CD14-positive monocyte (primary cell): Measurements from ENCODE around the gene FAM174B. TPM values are rescaled to one million over a fixed set of nuclear protein-coding genes. Genes with fewer than 3 reads are reported as not detected.

Experiments
- DNase-seq, 3 donors: peaks; one replicate each; pipeline ENCODE4 v3.0.0-alpha.2; 2011 to 2022
- H2AFZ ChIP-seq: 2 replicates; pipeline ENCODE4 v1.6.0; 2012; ENCODE audit warnings: mild to moderate bottlenecking, low read depth, low read length, inconsistent platforms; ENCODE audit not compliant: insufficient read depth, poor library complexity, severe bottlenecking
- H3K27ac ChIP-seq, 2 donors: 1 replicate in 1 of 2; 2 replicates in 1 of 2; pipeline ENCODE4 v1.5.1; 2012 to 2013; ENCODE audit warnings: low read length in 2 of 2, control low read depth in 1 of 2, inconsistent platforms in 1 of 2, low read depth in 1 of 2, mild to moderate bottlenecking in 1 of 2
- H3K27me3 ChIP-seq, 2 donors: one replicate each; pipeline versions ENCODE4 v1.6.0 to v1.6.1; 2011 to 2013; ENCODE audit warnings: low read length in 2 of 2; ENCODE audit not compliant: control insufficient read depth in 2 of 2, insufficient read depth in 2 of 2
- H3K36me3 ChIP-seq, 2 donors: replicated peaks in 1 of 2; 1 replicate in 1 of 2; 2 replicates in 1 of 2; pipeline versions ENCODE4 v1.5.1 to v1.6.1; 2012 to 2013; ENCODE audit warnings: low read length in 2 of 2, control low read depth in 1 of 2, inconsistent platforms in 1 of 2, mild to moderate bottlenecking in 1 of 2; ENCODE audit not compliant: insufficient read depth in 2 of 2, control insufficient read depth in 1 of 2
- H3K4me1 ChIP-seq, 2 donors: 1 replicate in 1 of 2; 2 replicates in 1 of 2; pipeline versions ENCODE4 v1.5.1 to v1.6.1; 2012 to 2013; ENCODE audit warnings: low read length in 2 of 2, control low read depth in 1 of 2, inconsistent platforms in 1 of 2, mild to moderate bottlenecking in 1 of 2, moderate library complexity in 1 of 2; ENCODE audit not compliant: insufficient read depth in 2 of 2, control insufficient read depth in 1 of 2
- H3K4me2 ChIP-seq: replicated peaks from 2 replicates; pipeline ENCODE3; 2012; ENCODE audit warnings: low read length, moderate library complexity, mild to moderate bottlenecking; ENCODE audit not compliant: poor library complexity, severe bottlenecking; ENCODE audit errors: extremely low read depth
- H3K4me3 ChIP-seq, 3 experiments: fragments of 200-600 bp in 1 of 3; sonication (generic) in 1 of 3; replicated peaks in 1 of 3; 1 replicate in 2 of 3; 2 replicates in 1 of 3; pipeline ENCODE4 v1.5.1; 2011 to 2013; ENCODE audit warnings: low read length in 3 of 3, mild to moderate bottlenecking in 3 of 3, control low read depth in 2 of 3, low read depth in 2 of 3, inconsistent platforms in 1 of 3, moderate library complexity in 1 of 3
- H3K79me2 ChIP-seq: 2 replicates; pipeline ENCODE4 v1.6.0; 2012; ENCODE audit warnings: mild to moderate bottlenecking, control low read depth, inconsistent platforms, low read length, moderate library complexity; ENCODE audit not compliant: insufficient read depth
- H3K9ac ChIP-seq: 2 replicates; pipeline ENCODE4 v1.6.0; 2017; ENCODE audit warnings: low read length, mild to moderate bottlenecking; ENCODE audit not compliant: insufficient read depth, poor library complexity, severe bottlenecking
- H3K9me3 ChIP-seq, 2 donors: replicated peaks in 1 of 2; 1 replicate in 1 of 2; 2 replicates in 1 of 2; pipeline versions ENCODE4 v1.5.1 to v1.6.1; 2012 to 2013; ENCODE audit warnings: low read length in 2 of 2, control low read depth in 1 of 2; ENCODE audit not compliant: control insufficient read depth in 1 of 2, insufficient read depth in 1 of 2
- H4K20me1 ChIP-seq: 2 replicates; pipeline ENCODE4 v1.6.0; 2012; ENCODE audit warnings: mild to moderate bottlenecking, low read length, control low read depth, moderate library complexity; ENCODE audit not compliant: insufficient read depth
- H3K27ac Mint-ChIP-seq, 7 donors: one replicate each; pipeline ENCODE4 v1.8.0; 2020; ENCODE audit warnings: mild to moderate bottlenecking in 7 of 7, mixed read lengths in 7 of 7, moderate library complexity in 6 of 7, inconsistent platforms in 2 of 7
- H3K27me3 Mint-ChIP-seq, 3 donors: one replicate each; pipeline ENCODE4 v1.8.0; 2021 to 2022; ENCODE audit warnings: low read depth in 3 of 3, mild to moderate bottlenecking in 3 of 3, mixed read lengths in 3 of 3, moderate library complexity in 3 of 3, inconsistent platforms in 1 of 3
- H3K36me3 Mint-ChIP-seq, 2 donors: one replicate each; pipeline ENCODE4 v1.8.0; 2020; ENCODE audit warnings: mixed read lengths in 2 of 2, inconsistent platforms in 1 of 2, mild to moderate bottlenecking in 1 of 2
- H3K4me1 Mint-ChIP-seq: one replicate; pipeline ENCODE4 v1.8.0; 2020; ENCODE audit warnings: mild to moderate bottlenecking, mixed read lengths
- H3K4me3 Mint-ChIP-seq, 2 donors: one replicate each; pipeline ENCODE4 v1.8.0; 2020; ENCODE audit warnings: mild to moderate bottlenecking in 2 of 2, mixed read lengths in 2 of 2, moderate library complexity in 1 of 2
- H3K9me3 Mint-ChIP-seq, 7 donors: one replicate each; pipeline ENCODE4 v1.8.0; 2020 to 2022; ENCODE audit warnings: mixed read lengths in 7 of 7, mild to moderate bottlenecking in 6 of 7, moderate library complexity in 6 of 7, inconsistent platforms in 2 of 7
- WGBS: methylation state at CpG from one replicate; pipeline ENCODE4 v1.1.5; 2013; ENCODE audit warnings: missing lambda C conversion rate; ENCODE audit not compliant: insufficient coverage; 5-methylcytosine and 5-hydroxymethylcytosine counted together
- intact Hi-C, 2 donors: fragments of 100-400 bp; cut with micrococcal nuclease; formaldehyde crosslinking; loops; one replicate each; pipeline versions ENCODE4 v1.15.0 to v1.15.1; 2023
- polyA plus RNA-seq, 3 donors: library from polyadenylated mRNA; depleted of rRNA in 1 of 3; unstranded in 2 of 3; stranded (reverse) in 1 of 3; fragments of 300-500 nt in 2 of 3; fragments of >200 nt in 1 of 3; fragmentation: Illumina TruSeq in 2 of 3; gene quantifications; 1 replicate in 2 of 3; 2 replicates in 1 of 3; pipeline ENCODE4 v1.2.3, GENCODE V29; 2012 to 2021
- TF ChIP-seq, protein P1 (sequence below): fragments of 200-600 bp; IDR thresholded peaks from one replicate; pipeline ENCODE4 v1.8.0; 2022; ENCODE audit warnings: antibody characterized with exemption, mild to moderate bottlenecking

FAM174B gene
- polyA plus RNA-seq, 3 donors: 2.2 to 4.7 (median 3.2) TPM

DNA sequence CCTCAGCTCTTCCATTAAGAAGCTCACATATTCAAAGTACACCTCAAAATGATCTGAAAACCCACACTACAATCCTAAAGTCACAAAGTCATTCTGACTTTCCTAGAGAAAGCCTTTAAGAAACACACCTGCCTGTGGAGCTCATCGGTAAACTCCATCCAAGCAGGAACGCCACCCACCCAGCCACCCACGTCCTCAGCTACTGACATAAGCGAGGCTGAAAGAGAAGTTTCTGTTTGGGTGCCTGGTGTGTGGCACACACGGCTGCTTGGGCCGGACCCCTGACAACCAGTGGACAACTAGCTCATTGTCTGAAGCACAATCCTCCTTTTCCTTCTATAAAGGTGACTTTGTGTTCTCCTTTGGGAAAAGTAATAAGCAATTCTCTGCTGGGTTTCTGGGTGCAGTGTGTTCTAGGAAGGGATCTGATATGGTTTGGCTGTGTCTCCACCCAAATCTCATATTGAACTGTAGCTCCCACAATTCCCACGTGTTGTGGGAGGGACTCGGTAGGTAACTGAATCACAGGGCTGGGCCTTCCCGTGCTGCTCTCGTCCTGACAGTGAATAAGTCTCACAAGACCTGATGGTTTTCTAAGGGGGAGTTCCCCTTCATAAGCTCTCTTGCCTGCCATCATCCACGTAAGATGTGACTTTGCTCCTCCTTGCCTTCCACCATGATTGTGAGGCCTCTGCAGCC is 26.1 kb downstream of the FAM174B start:
- no peak overlapping the region for H3K4me2 ChIP-seq
- TF ChIP-seq, protein P1, sequence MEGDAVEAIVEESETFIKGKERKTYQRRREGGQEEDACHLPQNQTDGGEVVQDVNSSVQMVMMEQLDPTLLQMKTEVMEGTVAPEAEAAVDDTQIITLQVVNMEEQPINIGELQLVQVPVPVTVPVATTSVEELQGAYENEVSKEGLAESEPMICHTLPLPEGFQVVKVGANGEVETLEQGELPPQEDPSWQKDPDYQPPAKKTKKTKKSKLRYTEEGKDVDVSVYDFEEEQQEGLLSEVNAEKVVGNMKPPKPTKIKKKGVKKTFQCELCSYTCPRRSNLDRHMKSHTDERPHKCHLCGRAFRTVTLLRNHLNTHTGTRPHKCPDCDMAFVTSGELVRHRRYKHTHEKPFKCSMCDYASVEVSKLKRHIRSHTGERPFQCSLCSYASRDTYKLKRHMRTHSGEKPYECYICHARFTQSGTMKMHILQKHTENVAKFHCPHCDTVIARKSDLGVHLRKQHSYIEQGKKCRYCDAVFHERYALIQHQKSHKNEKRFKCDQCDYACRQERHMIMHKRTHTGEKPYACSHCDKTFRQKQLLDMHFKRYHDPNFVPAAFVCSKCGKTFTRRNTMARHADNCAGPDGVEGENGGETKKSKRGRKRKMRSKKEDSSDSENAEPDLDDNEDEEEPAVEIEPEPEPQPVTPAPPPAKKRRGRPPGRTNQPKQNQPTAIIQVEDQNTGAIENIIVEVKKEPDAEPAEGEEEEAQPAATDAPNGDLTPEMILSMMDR: no peak
- WGBS: 90% methylated on average over 2 of the region's 11 CpGs
- no peaks in the 10 kb centered on the region for H3K79me2 ChIP-seq
- H2AFZ ChIP-seq: no peak overlapping the region
- no peak overlapping the region for H3K4me3 ChIP-seq
- Mint-ChIP-seq H3K36me3 (peaks cover 0 to 4% of the 10 kb centered on the region in 2 donors), H3K27me3 (no peaks in the 10 kb centered on the region), H3K4me1 (peaks cover 4% of the 10 kb centered on the region), H3K9me3 (peaks cover 0 to 7% (median 2%) of the 10 kb centered on the region in 7 donors), H3K27ac (no peak overlapping the region), H3K4me3 (no peak overlapping the region)
- H3K4me1 ChIP-seq: no peaks in the 10 kb centered on the region
- intact Hi-C loops: no loop called here
- no peaks in the 10 kb centered on the region for H4K20me1 ChIP-seq
- DNase-seq: no peak
- H3K9ac ChIP-seq: no peak overlapping the region
- H3K27ac ChIP-seq: no peak overlapping the region
- no peaks in the 10 kb centered on the region for H3K9me3 ChIP-seq
- no peaks in the 10 kb centered on the region for H3K36me3 ChIP-seq
- no peaks in the 10 kb centered on the region for H3K27me3 ChIP-seq

GRCh38 chr15:92627014-92627413 is 28.6 kb downstream of the FAM174B start:
- Histone ChIP-seq H3K79me2 (no peaks in the 10 kb centered on the region), H4K20me1 (no peaks in the 10 kb centered on the region), H3K9me3 (no peaks in the 10 kb centered on the region), H2AFZ (no peak overlapping the region), H3K9ac (no peak overlapping the region), H3K36me3 (no peaks in the 10 kb centered on the region), H3K4me1 (no peaks in the 10 kb centered on the region), H3K27me3 (no peaks in the 10 kb centered on the region), H3K27ac (no peak overlapping the region), H3K4me2 (no peak overlapping the region), H3K4me3 (no peak overlapping the region)
- peaks cover 2% of the 10 kb centered on the region for H3K4me1 Mint-ChIP-seq
- no peak overlapping the region for H3K4me3 Mint-ChIP-seq
- H3K27ac Mint-ChIP-seq: no peak overlapping the region
- H3K9me3 Mint-ChIP-seq: peaks cover 0 to 7% (median 2%) of the 10 kb centered on the region in 7 donors
- H3K36me3 Mint-ChIP-seq: peaks cover 0 to 4% of the 10 kb centered on the region in 2 donors
- DNase-seq: no peak
- WGBS: 96% methylated on average over 11 of the region's 11 CpGs
- TF ChIP-seq, protein P1: no peak
- peaks cover 0 to 2% (median 0%) of the 10 kb centered on the region in 3 donors for H3K27me3 Mint-ChIP-seq
- intact Hi-C loops: no loop called here
